ENCODE measurements around the gene THPO. TPM values are rescaled to one million over a fixed set of nuclear protein-coding genes. Genes with fewer than 3 reads are reported as not detected.

THPO gene
- total RNA-seq, 1 donor from 2014 or later, result not detected

DNA sequence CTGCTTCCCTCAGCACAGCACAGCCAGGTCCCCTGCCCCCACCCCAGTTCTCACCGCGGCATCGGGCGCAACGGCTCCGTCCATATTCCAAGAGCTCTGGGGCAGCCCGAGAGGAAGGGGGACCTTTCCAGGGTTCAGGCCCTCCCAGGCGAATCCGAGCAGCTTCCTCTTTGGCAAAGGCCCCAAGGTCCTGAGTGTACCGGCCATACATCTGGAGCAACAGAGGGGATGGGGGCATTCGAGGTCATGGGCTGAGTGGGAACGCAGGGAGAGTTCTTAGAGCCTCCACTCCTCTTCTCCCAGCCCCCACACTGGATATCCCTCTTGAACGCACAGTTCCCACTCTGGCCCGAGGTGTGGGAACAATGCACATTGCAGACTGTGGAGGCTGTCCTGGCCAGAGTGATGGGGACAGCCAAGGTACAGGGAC lies 19.1 kb downstream of the THPO start:
- no peaks in the 10 kb centered on the region for H3K27me3 Mint-ChIP-seq (ENCODE audit: low read depth)
- H3K27ac Mint-ChIP-seq (ENCODE audit: unreplicated experiment), result no peak overlapping the region
- TF ChIP-seq CTCF (IDR thresholded peaks at IDR 0.05), result no peak
- H3K4me1 Mint-ChIP-seq (ENCODE audit: low read depth), result peaks cover 15% of the 10 kb centered on the region
- no peak for DNase-seq (ENCODE audit: low spot score)
- no peaks in the 10 kb centered on the region for H3K9me3 Mint-ChIP-seq (ENCODE audit: low read depth)
- H3K4me3 Mint-ChIP-seq (ENCODE audit: unreplicated experiment), result no peak overlapping the region
- peaks cover 7% of the 10 kb centered on the region for H3K36me3 Mint-ChIP-seq (ENCODE audit: low read depth)

DNA sequence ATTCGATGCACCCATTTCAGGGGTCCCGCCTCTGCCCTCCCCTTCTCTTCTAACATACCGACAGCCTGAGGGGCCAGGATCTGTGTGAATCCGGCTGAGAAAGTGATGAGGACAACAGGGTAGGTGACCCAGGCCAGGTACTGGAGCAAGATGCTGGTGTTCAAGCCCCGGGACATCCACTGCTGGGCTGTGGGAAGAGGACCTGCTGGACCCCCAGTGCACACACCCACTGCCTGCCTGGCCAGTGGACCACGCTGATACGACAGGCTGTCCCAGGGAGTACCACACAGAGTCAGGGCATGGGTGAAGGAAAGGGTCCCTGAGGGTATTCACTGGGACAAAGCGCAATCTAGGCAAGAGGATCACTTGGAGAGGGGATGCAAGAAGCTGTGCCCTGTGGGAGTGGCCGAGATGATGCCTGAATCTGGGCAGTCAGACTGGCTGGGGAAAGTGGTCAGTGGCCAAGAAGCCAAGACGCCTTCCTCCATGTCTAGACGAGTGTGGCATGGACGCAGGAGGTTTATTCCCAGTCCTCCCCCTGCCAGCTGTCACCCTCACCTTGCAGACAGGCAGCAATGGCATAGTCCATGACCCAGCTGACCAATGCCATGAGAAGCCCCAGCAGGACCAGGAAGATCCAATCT lies 19.8 kb downstream of the THPO start:
- DNase-seq (ENCODE audit: low spot score), result peak; percentile 84
- peaks cover 7% of the 10 kb centered on the region for H3K36me3 Mint-ChIP-seq (ENCODE audit: low read depth)
- TF ChIP-seq CTCF (IDR thresholded peaks at IDR 0.05), result no peak
- no peak overlapping the region for H3K27ac Mint-ChIP-seq (ENCODE audit: unreplicated experiment)
- H3K9me3 Mint-ChIP-seq (ENCODE audit: low read depth), result no peaks in the 10 kb centered on the region
- peaks cover 13% of the 10 kb centered on the region for H3K4me1 Mint-ChIP-seq (ENCODE audit: low read depth)
- no peaks in the 10 kb centered on the region for H3K27me3 Mint-ChIP-seq (ENCODE audit: low read depth)
- H3K4me3 Mint-ChIP-seq (ENCODE audit: unreplicated experiment), result no peak overlapping the region

- H3K4me1 Mint-ChIP-seq (ENCODE audit: low read depth), result peaks cover 12% of the 10 kb centered on the region
- no peak overlapping the region for H3K4me3 Mint-ChIP-seq (ENCODE audit: unreplicated experiment)
- H3K27ac Mint-ChIP-seq (ENCODE audit: unreplicated experiment), result no peak overlapping the region
- peaks cover 7% of the 10 kb centered on the region for H3K36me3 Mint-ChIP-seq (ENCODE audit: low read depth)
- no peaks in the 10 kb centered on the region for H3K27me3 Mint-ChIP-seq (ENCODE audit: low read depth)
- no peak for TF ChIP-seq CTCF (IDR thresholded peaks at IDR 0.05)
- H3K9me3 Mint-ChIP-seq (ENCODE audit: low read depth), result no peaks in the 10 kb centered on the region
- DNase-seq (ENCODE audit: low spot score), result no peak
These were observed 20.5 kb downstream of the THPO start for GRCh38 chr3:184357248-184358123.

GRCh38 chr3:184355261-184356040 lies 22.6 kb downstream of the THPO start:
- Mint-ChIP-seq H3K4me3 (ENCODE audit: unreplicated experiment) (no peak overlapping the region), H3K9me3 (ENCODE audit: low read depth) (no peaks in the 10 kb centered on the region), H3K36me3 (ENCODE audit: low read depth) (peaks cover 9% of the 10 kb centered on the region), H3K27ac (ENCODE audit: unreplicated experiment) (no peak overlapping the region), H3K4me1 (ENCODE audit: low read depth) (peaks cover 7% of the 10 kb centered on the region), H3K27me3 (ENCODE audit: low read depth) (no peaks in the 10 kb centered on the region)
- TF ChIP-seq CTCF (IDR thresholded peaks at IDR 0.05), result no peak
- no peak for DNase-seq (ENCODE audit: low spot score)

GRCh38 chr3:184354754-184355153 lies 23.3 kb downstream of the THPO start:
- Mint-ChIP-seq H3K27me3 (ENCODE audit: low read depth) (no peaks in the 10 kb centered on the region), H3K9me3 (ENCODE audit: low read depth) (no peaks in the 10 kb centered on the region), H3K4me1 (ENCODE audit: low read depth) (no peaks in the 10 kb centered on the region), H3K36me3 (ENCODE audit: low read depth) (peaks cover 9% of the 10 kb centered on the region), H3K4me3 (ENCODE audit: unreplicated experiment) (no peak overlapping the region), H3K27ac (ENCODE audit: unreplicated experiment) (no peak overlapping the region)
- DNase-seq (ENCODE audit: low spot score), result no peak
- no peak for TF ChIP-seq CTCF (IDR thresholded peaks at IDR 0.05)

Data from chondrocyte (in vitro differentiated cells).